ENCODE results near the gene DYRK2.
"Not testable (repeated sequence)": the region's sequence is repeated elsewhere in the genome, so short reads cannot be mapped to it uniquely, and the experiment has no call there.

DYRK2 gene

DNA sequence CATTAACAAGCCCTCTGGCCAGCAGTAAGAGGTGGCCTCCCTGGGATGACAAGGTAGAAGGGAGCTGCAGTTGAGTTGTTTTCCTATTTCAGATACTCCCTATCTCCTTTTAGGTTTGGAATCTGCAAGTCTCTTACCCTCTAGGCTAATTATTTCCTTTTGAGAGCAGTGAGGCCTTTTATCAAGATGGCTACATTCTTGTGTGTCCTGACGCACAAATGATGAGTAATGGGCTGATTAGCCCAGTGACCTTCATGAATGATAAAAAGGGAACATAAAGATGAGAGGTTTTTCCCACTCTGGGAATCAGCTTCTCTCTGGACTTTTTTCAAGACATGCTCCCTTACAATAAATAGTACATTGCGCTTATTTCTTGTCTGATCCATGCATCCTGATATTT is 22.9 kb downstream of the DYRK2 start:
- Mint-ChIP-seq H3K27ac (no peak overlapping the region), H3K4me3 (no peak overlapping the region), H3K36me3 (ENCODE audit: low read depth) (peaks cover 38% of the 10 kb centered on the region), H3K9me3 (peaks cover 24% of the 10 kb centered on the region), H3K27me3 (no peaks in the 10 kb centered on the region), H3K4me1 (peaks cover 25% of the 10 kb centered on the region)
- ATAC-seq (no peak), DNase-seq (no peak)

DNA sequence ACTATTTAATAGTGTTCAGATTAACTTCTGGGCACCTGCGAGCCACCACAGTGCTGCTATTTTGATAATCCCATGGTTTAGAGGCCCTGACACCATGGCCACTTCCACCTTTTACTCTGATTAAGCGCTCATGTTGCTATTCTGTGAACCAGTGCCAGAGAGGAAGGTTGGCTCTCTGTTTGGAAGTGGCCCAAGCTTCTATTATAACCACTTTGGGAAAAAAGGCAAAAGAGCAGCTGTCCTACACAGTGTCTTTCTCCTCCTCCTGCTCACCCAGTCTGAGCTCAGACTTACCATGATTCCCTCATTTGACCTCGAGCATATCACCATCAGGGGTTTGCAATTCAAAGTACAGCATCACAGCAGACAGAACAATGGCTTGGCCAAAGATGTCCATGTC is 23.3 kb downstream of the DYRK2 start:
- peaks cover 24% of the 10 kb centered on the region for H3K4me1 Mint-ChIP-seq
- no peaks in the 10 kb centered on the region for H3K27me3 Mint-ChIP-seq
- no peak overlapping the region for H3K4me3 Mint-ChIP-seq
- DNase-seq = no peak
- peaks cover 37% of the 10 kb centered on the region for H3K36me3 Mint-ChIP-seq (ENCODE audit: low read depth)
- H3K9me3 Mint-ChIP-seq = peaks cover 24% of the 10 kb centered on the region
- no peak overlapping the region for H3K27ac Mint-ChIP-seq
- ATAC-seq = no peak

DNA sequence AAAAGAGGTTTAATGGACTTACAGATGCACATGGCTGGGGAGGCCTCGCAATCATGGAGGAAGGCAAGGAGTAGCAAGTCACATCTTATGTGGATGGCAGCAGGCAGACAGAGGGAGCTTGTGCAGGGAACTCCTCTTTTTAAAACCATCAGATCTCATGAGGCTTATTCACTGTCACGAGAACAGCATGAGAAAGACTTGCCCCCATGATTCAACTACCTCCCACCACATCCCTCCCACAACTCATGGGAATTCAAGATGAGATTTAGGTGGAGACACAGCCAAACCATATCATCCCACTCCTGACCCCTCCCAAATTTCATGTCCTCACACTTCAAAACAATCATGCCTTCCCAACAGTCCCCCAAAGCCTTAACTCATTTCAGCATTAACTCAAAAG is 24.0 kb downstream of the DYRK2 start:
- Mint-ChIP-seq H3K4me1 (peaks cover 18% of the 10 kb centered on the region), H3K9me3 (peaks cover 24% of the 10 kb centered on the region), H3K36me3 (ENCODE audit: low read depth) (peaks cover 32% of the 10 kb centered on the region)
- not testable (repeated sequence) for H3K4me3 Mint-ChIP-seq, DNase-seq, ATAC-seq, H3K27me3 Mint-ChIP-seq, H3K27ac Mint-ChIP-seq

DNA sequence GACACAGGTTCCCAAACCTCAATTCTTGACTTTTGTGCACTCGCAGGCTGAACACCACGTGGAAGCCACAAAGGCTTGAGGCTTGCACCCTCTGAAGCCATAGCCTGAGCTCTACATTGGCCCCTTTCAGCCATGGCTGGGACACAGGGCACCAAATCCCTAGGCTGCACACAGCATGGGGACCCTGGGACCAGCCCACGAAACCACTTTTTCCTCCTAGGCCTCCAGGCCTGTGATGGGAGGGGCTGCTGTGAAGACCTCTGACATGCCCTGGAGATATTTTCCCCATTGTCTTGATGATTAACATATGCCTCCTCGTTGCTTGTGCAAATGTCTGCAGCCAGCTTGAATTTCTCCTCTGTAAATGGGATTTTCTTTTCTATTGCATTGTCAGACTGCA is 25.0 kb downstream of the DYRK2 start:
- not testable (repeated sequence) for H3K27me3 Mint-ChIP-seq, H3K4me3 Mint-ChIP-seq, H3K27ac Mint-ChIP-seq, ATAC-seq, DNase-seq
- Mint-ChIP-seq H3K9me3 (peaks cover 24% of the 10 kb centered on the region), H3K36me3 (ENCODE audit: low read depth) (peaks cover 31% of the 10 kb centered on the region), H3K4me1 (peaks cover 21% of the 10 kb centered on the region)

DNA sequence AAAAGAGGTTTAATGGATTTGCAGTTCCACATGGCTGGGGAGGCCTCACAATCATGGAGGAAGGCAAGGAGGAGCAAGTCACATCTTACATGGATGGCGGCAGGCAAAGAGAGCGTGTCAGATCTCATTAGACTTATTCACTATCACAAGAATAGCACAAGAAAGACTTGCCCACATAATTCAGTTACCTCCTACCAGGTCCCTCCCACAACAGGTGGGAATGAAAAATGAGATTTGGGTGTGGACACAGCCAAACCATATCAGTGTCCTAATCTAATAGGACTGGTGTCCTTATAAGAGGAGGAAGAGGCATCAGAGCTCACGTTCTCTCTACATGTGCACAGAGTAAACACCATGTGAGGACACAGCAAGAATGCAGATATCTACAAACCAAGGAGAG is 25.9 kb downstream of the DYRK2 start:
- no peak overlapping the region for H3K27ac Mint-ChIP-seq
- H3K36me3 Mint-ChIP-seq (ENCODE audit: low read depth) = peaks cover 30% of the 10 kb centered on the region
- H3K4me3 Mint-ChIP-seq = no peak overlapping the region
- no peak for ATAC-seq
- H3K9me3 Mint-ChIP-seq = peaks cover 24% of the 10 kb centered on the region
- peaks cover 21% of the 10 kb centered on the region for H3K4me1 Mint-ChIP-seq
- no peak for DNase-seq
- H3K27me3 Mint-ChIP-seq = no peaks in the 10 kb centered on the region

DNA sequence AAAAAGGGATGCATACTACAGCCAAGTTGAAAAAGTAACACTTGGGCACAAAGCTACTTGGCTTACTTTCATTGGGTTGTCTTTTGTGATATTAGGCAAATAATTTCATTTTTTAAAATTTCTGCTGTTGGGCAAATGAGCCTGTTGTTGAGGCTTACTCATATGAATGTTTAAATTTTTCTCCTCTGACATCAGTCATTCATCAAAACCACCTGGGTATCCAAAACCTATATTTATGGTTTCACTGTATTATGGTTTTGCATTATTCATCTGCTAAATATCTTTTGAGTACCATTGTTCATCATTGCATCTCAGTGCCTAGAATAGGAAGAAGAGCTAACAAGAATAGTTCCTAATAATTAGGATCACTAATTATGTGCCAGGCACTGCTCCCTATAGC is 28.1 kb downstream of the DYRK2 start:
- H3K4me1 Mint-ChIP-seq = peaks cover 12% of the 10 kb centered on the region
- H3K9me3 Mint-ChIP-seq = peaks cover 32% of the 10 kb centered on the region
- no peaks in the 10 kb centered on the region for H3K27me3 Mint-ChIP-seq
- H3K27ac Mint-ChIP-seq = no peak overlapping the region
- no peak overlapping the region for H3K4me3 Mint-ChIP-seq
- ATAC-seq (no peak), DNase-seq (no peak)
- peaks cover 32% of the 10 kb centered on the region for H3K36me3 Mint-ChIP-seq (ENCODE audit: low read depth)

DNA sequence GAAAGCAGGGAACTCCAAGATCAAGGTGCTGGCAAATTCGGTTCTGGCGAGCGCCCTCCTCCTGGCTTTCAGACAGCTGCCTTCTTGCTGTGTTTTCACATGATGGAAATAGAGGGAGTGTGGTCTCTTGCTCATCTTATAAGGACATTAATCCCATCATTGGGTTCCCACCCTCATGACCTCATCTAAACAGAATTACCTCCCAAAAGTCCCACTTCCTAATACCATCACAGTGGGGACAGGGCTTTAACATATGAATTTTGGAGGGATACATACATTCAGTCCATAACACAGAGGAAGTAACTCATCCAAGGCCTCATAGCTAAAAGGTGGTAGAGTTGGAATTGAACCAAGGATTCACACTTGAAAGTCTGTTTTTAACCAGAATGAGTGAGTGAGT is 28.6 kb downstream of the DYRK2 start:
- H3K36me3 Mint-ChIP-seq (ENCODE audit: low read depth) = peaks cover 30% of the 10 kb centered on the region
- peaks cover 29% of the 10 kb centered on the region for H3K9me3 Mint-ChIP-seq
- DNase-seq = no peak
- no peak for ATAC-seq
- no peak overlapping the region for H3K4me3 Mint-ChIP-seq
- H3K4me1 Mint-ChIP-seq = peaks cover 12% of the 10 kb centered on the region
- H3K27me3 Mint-ChIP-seq = no peaks in the 10 kb centered on the region
- H3K27ac Mint-ChIP-seq = no peak overlapping the region

DNA sequence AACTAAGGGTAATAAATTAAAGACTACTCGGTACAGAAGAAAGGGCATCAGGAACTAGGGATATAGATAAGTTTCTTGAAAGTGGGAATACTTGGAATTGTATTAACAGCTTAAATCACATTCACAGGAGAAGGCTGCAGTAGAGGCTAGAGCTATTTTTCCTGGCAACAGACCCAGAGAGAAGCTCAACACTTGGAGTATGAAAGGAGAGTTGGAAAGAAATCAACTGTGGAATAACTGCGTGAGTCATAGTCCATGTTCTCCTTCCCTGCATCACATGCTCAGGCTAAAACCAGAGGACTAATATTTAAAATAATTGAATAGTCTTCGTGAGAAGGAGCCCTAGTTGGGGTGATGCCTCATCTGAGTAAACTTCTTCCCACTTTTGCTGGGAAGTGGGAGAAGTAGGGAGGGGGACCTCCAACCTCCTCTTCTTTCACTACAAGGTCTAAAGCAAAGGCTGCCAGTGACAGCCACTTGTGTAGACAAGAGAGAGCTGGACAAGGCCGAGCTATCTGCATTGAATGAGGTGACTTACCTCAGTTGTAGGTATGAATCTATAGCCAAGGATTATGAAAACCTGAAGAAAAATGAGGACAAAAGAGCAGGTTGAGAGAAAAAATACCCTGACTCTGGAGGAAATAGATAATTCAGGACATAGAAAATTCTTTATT is 32.7 kb downstream of the DYRK2 start:
- Mint-ChIP-seq H3K4me1 (peaks cover 12% of the 10 kb centered on the region), H3K36me3 (ENCODE audit: low read depth) (peaks cover 11% of the 10 kb centered on the region), H3K27ac (no peak overlapping the region), H3K9me3 (peaks cover 8% of the 10 kb centered on the region), H3K27me3 (no peaks in the 10 kb centered on the region), H3K4me3 (no peak overlapping the region)
- no peak for ATAC-seq
- no peak for DNase-seq

DNA sequence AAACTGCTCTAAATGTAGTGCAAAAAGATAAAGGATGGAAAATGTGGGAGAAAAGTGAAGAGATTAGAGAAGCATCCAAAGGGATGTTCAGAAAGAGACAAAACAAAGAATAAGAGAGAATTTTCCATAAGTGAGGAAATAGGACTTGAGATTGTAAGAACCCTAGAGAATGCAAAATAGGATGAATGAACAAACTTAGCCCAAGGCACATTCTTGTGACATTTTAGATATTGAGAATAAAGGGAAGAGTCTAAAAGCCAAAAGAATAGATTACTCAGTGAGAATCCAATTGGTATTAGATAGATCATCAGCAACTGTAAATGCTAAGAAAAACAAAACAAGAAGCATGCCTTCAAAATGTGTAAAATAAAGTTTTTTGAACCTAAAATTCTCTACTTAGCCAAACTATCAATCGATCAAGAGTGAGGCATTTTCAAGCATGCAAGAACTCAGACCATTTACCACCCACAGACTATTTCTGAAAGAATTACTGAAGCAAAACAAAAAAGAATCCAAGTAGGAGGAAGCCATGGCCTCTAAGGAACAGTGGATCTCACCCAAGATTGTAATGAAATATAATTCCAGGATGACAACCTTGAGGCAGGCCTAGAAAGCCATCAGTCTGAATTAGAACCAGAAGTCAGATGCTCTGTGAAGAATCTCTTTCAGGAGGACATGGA is 33.5 kb downstream of the DYRK2 start:
- no peak overlapping the region for H3K27ac Mint-ChIP-seq
- no peak for DNase-seq
- H3K4me3 Mint-ChIP-seq = no peak overlapping the region

DNA sequence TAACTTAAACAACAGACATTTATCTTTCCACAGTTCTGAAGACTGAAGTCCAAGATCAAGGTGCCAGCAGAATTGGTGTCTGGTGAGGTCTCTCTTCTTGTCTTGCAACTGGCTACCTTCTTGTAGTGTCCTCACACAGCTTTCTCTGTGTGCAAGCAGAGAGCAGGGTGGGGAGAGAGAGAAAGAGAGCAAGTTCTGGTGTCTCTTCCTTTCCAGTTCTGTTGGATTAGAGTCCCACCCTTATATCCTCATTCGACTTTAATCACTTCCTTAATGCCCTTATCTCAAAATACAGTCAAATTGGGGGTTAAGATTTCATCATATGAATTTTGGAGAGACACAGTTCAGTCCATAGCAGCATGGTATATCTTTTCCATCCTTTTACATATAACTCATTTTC is 40.8 kb downstream of the DYRK2 start:
- no peak for DNase-seq
- Mint-ChIP-seq H3K27ac (no peak overlapping the region), H3K4me3 (no peak overlapping the region), H3K4me1 (peaks cover 16% of the 10 kb centered on the region), H3K27me3 (no peaks in the 10 kb centered on the region), H3K9me3 (peaks cover 9% of the 10 kb centered on the region), H3K36me3 (ENCODE audit: low read depth) (peaks cover 4% of the 10 kb centered on the region)
- ATAC-seq = no peak

More for the DNA sequence above, 33.5 kb downstream of the DYRK2 start:
- Mint-ChIP-seq H3K36me3 (ENCODE audit: low read depth) (peaks cover 11% of the 10 kb centered on the region), H3K27me3 (no peaks in the 10 kb centered on the region), H3K4me1 (peaks cover 12% of the 10 kb centered on the region), H3K9me3 (peaks cover 8% of the 10 kb centered on the region)
- no peak for ATAC-seq

DNA sequence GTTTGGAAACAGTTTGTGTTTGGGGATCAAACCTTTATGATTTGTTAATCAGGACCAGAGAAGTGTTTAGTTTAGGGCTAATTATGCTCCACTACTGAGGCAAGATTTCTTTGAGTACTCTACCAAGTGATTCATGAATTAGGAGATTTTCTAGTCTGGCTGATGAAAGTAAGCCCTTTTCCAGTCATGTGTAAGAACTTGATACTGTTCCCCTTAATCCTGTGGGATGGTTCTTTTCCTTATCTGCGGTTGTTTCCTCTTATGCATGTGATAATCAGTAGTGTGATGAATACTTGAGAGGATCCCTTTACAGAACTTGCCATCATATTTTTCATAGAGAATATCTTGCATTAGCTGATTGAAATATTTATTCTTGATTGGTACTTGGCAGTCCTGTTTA is 42.1 kb downstream of the DYRK2 start:
- H3K4me3 Mint-ChIP-seq = no peak overlapping the region

DNA sequence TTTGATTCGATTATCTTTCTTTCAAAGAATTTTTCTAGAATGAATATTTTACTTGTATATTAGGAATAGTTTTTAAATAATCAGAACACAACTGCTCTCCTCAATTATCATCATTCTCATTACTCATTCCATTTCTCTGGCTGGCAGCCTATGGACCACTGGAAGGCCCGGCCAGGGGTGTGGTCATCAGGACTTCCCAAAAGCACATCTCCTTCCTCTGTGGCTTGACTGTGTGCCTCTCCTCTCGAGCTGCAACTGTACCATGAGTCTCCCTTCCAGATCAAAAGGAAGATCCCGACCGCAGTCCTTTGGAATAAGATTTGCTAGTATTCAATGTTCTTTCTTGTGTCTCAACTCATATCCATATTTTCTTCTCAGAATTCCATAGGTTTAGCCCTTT is 42.7 kb downstream of the DYRK2 start:
- DNase-seq = no peak
- H3K4me3 Mint-ChIP-seq = no peak overlapping the region
- peaks cover 32% of the 10 kb centered on the region for H3K4me1 Mint-ChIP-seq
- H3K27me3 Mint-ChIP-seq = no peaks in the 10 kb centered on the region
- H3K36me3 Mint-ChIP-seq (ENCODE audit: low read depth) = peaks cover 4% of the 10 kb centered on the region
- ATAC-seq = no peak
- H3K27ac Mint-ChIP-seq = no peak overlapping the region
- H3K9me3 Mint-ChIP-seq = peaks cover 9% of the 10 kb centered on the region

More for the DNA sequence above, 42.1 kb downstream of the DYRK2 start:
- H3K36me3 Mint-ChIP-seq (ENCODE audit: low read depth) = peaks cover 4% of the 10 kb centered on the region
- peaks cover 29% of the 10 kb centered on the region for H3K4me1 Mint-ChIP-seq
- DNase-seq = no peak
- ATAC-seq = no peak
- H3K9me3 Mint-ChIP-seq = peaks cover 9% of the 10 kb centered on the region
- H3K27ac Mint-ChIP-seq = no peak overlapping the region
- no peaks in the 10 kb centered on the region for H3K27me3 Mint-ChIP-seq

DNA sequence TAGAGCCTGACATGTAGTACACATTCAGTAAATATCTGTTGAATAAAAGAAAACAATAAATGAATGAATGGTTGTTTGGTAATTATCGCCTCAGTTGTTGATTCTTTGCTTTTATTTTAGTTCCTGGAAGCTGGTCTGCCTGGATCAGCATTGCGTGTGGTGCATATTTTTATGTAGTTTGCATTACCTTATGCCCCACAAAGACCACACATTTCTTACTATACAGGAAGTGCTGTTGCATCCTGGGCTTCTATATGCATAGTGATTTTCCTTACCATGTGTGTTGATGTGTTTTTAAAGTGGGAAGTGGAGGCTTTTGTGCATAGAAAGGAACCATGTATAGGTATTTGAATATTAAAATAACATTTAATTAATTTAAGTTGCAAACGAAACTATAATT is 43.6 kb downstream of the DYRK2 start:
- no peaks in the 10 kb centered on the region for H3K27me3 Mint-ChIP-seq
- H3K4me1 Mint-ChIP-seq = peaks cover 37% of the 10 kb centered on the region
- no peak overlapping the region for H3K4me3 Mint-ChIP-seq
- H3K9me3 Mint-ChIP-seq = peaks cover 9% of the 10 kb centered on the region
- peaks cover 4% of the 10 kb centered on the region for H3K36me3 Mint-ChIP-seq (ENCODE audit: low read depth)
- peak overlapping the region; percentile 11 for H3K27ac Mint-ChIP-seq
- ATAC-seq (no peak), DNase-seq (no peak)

DNA sequence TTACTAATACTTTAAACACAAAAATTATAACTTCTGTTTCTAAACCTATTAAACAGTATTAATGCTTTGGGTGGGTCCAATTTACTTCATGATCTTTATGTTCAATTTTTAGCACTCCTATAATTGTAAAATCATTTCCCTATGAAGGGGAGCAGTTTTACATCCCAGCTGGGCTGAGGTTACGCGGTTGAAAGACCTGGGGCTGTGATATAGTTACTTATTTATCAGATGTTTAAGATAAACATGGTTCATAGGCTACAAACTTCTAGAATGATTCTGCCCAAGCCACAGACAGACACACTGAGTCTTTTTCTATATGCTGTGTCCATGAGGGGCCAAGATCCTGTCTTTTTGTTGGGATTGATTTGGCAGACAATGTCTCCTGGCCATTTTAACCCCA is 44.4 kb downstream of the DYRK2 start:
- ATAC-seq (no peak), DNase-seq (no peak)
- Mint-ChIP-seq H3K9me3 (peaks cover 3% of the 10 kb centered on the region), H3K4me3 (no peak overlapping the region), H3K27ac (no peak overlapping the region), H3K4me1 (peaks cover 45% of the 10 kb centered on the region), H3K27me3 (no peaks in the 10 kb centered on the region), H3K36me3 (ENCODE audit: low read depth) (peaks cover 1% of the 10 kb centered on the region)

DNA sequence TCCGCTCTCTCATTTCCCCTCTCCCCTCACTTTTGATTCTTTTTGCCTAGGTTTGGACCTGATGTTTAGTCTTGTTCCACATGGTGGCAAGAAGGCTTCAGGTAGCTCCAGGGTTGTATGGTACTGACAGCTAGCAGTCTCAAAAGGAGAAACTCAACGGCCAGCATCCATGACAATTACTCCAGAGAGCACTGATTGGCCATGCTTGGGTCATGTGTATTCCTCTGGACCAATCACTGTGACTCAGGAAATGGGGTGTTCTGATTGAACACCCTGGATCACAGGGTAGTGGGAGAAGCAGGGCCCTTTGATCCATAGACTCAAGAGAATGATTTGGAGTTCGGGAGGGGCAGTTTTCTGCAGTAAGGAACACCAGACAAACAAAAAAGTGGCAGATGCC is 45.3 kb downstream of the DYRK2 start:
- ATAC-seq = no peak
- Mint-ChIP-seq H3K9me3 (peaks cover 3% of the 10 kb centered on the region), H3K4me1 (peaks cover 54% of the 10 kb centered on the region), H3K27me3 (no peaks in the 10 kb centered on the region), H3K4me3 (no peak overlapping the region), H3K27ac (no peak overlapping the region), H3K36me3 (ENCODE audit: low read depth) (peaks cover 1% of the 10 kb centered on the region)
- DNase-seq = no peak
